Right hindlimb (tissue), 1 donor: Measurements from ENCODE around the gene YTHDF2.
A peak's percentile ranks its signal among the peaks of the same experiment; 100 is the strongest.
"Not testable (repeated sequence)": the region's sequence is repeated elsewhere in the genome, so short reads cannot be mapped to it uniquely, and the experiment has no call there.

Experiments used
- DNase-seq: peaks from one replicate; pipeline ENCODE4 v3.0.0-alpha.2; 2018

YTHDF2 gene

DNA sequence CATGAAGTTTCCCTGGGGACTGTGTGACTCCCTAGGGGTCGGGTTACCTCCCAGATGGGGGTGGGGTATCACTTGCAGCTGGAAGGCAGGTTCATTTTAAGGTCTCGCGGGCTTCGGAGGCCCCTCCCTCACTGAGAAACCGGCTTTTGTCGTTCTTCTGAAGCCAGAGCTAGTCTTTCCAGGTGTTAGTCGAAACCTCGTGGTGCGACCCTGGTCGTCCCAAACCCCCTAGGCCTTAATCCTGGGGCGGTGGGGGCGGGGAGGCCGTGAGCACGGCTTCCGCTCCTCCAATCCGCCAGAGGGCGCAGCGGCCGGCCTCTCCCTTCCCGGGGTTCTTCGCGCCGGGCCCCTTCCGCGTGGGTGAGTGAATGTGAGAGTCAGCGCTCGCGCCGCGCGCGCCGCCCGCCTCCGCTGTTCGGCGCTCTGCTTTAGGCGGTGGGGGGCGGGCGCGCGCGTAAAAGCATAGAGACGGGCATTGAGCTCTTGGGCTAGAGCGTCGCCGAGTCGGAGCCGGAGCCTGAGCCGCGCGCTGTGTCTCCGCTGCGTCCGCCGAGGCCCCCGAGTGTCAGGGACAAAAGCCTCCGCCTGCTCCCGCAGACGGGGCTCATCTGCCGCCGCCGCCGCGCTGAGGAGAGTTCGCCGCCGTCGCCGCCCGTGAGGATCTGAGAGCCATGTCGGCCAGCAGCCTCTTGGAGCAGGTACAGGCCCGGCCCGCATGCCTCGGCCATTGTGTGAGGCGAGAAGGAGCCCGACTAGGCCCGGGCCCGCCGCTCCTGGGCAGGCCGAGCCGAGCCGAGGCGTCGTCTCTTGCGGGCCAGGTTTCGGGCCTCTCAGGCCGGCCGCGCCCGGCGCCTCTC, at the start of gene YTHDF2:
YTHDF2 (plus strand) TSS at position 491 of the 857 bp plus-strand sequence; CDS start at position 672, 181 bp downstream.
- peak; percentile 98 for DNase-seq

DNA sequence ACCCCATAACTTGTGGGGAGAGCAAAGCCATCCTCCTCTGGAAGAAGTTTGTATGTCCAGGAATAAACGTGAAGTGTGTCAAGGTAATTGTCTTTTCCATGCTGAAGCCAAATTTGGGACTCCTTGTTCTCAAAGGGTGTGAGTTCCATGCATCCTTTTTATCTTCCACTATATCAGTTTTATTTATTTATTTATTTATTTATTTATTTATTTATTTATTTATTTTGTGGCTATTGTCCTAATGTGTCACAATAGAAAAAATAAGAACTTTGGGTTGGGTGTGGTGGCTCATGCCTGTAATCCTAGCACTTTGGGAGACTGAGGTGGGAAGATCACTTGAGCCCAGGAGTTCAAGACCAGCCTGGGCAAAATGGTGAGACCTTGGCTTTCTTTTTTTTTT, 45.1 kb upstream of the YTHDF2 start:
- not testable (repeated sequence) for DNase-seq

DNA sequence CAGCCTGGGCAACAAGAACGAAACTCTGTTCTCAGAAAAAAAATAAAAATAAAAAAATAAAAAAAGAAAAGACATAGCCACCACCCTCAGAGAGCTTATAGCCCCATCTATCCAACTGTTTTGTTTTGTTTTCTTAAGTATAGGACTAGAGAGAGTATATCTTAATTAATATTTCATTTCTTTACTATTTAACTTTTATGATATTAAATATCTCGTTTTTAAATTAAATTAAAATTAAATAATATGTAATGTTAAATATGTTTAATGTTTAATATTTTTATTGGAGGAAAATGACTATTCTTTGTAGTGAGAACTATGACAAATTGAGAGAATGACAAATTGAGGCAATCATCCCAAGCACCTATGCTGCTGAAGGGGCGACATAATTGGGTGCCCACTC, 33.1 kb upstream of the YTHDF2 start:
- no peak for DNase-seq

DNA sequence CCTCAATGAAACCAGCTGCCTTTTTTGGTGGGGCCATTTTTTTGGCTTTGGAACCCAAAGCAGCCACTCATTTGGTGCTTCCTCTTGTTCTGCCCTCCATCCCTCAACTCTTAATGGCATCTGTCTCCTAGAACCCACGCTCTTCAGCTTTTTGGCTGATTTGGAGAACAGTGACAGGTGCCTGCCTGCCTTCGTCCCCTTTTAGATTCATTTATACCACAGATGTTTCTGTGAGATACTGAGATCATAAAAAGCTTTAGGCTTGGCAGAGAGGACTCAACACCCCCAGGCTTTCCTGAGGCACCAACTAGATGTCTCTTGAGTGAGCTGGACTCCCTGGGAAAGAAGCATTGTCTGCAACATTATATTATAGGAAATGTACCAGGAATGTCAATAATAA, 20.4 kb upstream of the YTHDF2 start:
- no peak for DNase-seq

DNA sequence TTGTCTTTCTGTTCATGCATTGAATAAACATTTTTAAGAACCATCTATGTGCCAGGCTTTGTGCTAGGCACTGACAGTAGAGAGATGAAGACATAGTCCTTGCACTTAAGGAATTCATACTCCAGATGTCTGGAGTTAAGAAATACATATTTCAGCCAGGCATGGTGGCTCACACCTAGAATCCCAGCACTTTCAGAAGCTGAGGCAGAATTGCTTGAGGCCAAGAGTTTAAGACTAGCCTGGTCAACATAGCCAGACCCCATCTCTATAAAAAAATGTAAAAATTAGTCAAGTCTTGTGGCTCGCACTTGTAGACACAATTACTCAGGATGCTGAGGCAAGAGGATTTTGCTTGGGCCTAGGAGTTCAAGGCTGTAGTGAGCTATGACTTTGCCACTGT, 18.6 kb upstream of the YTHDF2 start:
- no peak for DNase-seq

DNA sequence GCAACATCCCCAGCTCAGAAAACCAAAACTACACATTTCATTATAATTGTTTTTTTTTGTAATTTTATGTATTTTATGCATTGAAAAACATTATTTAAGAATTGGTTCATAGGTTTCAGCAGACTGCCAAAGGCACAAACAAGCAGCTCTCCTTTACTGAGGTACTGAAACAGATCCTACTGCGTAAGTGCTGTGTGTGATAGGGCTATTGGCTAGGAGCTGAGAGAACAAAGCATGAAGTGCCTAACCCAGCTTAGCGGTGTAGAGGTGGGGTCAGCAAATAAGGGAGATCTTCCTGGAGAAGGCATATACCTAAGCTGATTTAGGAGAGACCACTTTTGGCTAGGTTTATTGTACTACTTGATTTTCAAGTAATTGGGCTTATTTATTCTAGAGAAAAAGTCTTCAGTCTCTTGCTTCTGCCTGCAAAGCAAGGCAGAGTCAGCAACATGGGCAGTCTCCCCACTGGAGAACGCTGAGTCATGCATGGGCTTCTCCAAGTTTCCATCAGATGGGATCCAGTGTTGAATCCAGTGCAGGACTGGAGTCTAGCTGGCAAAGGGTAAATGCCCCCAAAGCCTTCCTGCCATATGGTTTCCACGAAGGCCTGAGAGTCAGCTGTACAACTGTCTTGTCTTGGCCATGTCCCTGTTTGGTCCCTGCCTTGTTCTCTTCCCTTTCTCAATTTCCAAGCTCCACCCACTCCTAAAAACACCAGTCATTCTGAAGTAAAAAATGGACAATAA, 18.0 kb upstream of the YTHDF2 start:
- DNase-seq = peak; percentile 28

DNA sequence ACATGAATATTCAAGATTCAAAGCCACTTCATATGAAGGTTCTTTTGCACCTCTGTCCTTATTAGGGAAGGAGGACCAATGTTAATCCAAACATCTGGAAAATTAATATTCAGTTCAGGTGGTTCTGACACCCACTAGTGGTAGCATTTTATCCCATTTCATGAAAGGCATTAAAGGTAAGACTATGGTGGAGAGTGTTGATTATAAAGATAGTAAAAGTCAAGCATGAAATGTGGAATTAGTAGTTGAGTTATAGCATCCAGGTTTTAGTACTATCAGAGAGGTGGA, 17.5 kb upstream of the YTHDF2 start:
- DNase-seq = no peak

DNA sequence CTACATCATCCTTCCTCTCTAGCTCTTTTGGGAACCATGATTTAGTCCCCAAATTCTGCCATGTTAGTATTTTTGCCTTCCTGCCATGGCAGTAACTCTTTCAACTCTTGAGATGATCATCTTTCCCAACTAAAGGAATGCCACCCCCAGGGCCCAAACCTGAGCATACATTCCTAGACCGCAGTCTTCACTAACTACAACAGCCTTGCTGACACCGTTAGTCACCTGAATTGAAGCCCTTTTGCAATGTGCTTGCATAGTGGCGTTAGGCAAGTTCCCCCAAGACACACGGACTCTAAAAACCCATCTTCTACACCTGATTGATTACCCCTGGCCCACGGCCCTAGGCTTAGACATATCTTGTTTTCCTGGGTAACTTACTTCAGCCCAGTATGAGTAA, 16.4 kb upstream of the YTHDF2 start:
- no peak for DNase-seq

DNA sequence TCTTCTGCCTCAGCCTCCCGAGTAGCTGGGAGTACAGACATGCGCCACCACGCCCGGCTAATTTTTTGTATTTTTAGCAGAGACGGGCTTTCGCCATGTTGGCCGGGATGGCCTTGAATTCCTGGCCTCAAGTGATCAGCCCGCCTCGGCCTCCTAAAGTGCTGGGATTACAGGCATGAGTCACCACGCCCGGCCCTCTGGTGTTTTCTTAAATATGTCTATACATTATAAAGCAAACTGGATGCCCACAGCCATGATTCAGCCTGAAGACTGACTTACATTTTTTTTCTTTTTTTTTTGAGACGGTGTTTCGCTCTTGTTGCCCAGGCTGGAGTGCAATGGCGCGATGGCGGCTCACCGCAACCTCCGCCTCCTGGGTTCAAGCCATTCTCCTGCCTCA, 14.8 kb upstream of the YTHDF2 start:
- DNase-seq = not testable (repeated sequence)

DNA sequence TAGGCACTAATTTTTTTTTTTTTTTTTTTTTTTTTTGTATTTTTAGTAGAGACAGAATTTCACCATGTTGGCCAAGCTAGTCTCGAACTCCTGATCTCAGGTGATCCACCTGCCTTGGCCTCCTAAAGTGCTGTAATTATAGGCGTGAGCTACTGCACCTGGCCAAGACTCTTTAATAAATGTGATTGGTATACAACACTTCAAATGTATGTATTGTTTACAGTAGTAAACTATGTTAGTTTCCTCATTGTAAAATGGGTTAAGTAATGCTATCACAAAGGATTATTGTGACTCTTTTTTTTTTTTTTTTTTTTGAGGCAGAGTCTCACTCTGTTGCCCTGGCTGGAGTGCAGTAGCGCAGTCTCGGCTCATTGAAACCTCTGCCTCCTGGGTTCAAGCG, 11.4 kb upstream of the YTHDF2 start:
- not testable (repeated sequence) for DNase-seq

DNA sequence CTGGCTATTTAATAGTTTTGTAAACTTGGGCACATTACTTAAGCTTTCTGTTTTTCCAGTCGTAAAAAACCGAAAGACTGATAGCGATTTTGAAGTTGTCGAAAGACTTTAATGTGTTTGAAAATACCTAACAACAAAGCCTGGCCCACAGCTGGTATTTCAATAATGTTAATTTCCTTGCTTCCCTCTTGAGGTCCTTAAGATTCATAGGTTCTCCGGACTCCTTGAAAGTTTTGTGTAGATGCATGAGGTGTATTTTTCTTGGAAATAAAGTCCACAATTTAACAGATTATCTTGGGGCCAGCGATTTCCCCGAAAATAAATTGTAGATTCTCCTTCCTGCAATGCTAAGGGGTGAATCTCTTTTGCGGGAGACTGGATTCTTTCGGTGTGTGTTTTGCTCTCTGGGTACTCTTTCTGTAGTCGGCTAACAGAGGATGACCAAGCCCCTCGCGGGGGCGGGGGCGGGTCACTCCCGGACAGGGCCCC, 735 bp upstream of the YTHDF2 start:
- no peak for DNase-seq

DNA sequence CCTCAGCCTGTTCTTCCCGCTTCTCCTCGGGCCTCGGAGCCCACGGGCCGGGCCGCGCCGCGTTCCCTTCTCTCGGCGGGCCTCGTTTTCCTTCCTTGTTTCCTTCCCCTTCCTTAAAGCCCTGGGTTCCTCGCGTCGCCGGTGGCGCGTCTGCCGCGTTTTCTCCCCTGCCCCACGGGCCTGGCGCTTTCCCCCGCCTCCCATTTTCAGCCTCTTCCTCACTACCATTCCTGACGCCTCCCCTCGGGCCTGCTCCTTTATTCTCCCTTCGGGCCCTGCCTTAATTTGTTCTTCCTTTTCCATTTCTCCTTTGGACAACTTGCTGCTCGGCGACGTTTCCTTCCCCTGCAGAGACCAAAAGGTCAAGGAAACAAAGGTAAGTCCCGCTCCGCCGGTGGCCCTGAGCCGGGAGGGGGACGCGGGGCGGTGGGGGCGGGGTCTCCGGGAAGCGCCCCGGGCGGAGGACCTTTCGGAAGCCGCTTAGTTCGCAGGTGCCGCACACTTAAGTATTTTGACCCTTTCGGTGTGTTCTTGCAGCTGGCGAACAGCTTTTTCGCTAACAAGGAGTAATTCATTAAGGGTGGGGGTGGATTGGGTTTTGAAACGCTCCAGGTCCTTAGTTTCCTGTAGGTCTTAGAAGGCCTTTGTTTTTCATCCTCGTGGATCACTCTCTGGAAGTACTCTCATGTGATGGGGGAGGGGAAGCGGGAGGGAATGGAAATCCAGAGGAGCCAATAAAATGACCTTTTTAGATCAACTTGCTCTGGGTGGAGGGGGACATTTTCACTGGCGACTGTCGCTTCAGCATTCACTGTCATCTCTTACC, 780 bp downstream of the YTHDF2 start:
- DNase-seq = peak; percentile 56

DNA sequence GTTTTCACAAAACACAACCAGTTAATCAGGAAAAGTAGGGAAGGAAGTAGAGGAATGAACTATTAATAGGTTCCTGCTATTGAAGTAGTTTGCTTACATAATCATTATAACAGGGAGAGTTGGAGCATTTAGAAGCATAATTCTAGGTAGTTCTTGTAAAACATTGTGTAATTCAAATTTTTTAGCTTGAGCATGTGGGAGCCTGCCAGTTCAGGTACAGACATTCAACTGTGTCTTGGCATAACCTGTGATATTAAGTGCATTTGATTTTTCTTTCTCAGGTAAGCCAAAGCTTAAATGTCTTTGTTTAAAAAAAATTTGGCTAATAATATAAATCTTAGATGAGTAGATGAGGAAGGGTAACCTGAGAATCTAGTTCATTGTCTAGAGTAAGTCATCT, 3.4 kb downstream of the YTHDF2 start:
- no peak for DNase-seq

DNA sequence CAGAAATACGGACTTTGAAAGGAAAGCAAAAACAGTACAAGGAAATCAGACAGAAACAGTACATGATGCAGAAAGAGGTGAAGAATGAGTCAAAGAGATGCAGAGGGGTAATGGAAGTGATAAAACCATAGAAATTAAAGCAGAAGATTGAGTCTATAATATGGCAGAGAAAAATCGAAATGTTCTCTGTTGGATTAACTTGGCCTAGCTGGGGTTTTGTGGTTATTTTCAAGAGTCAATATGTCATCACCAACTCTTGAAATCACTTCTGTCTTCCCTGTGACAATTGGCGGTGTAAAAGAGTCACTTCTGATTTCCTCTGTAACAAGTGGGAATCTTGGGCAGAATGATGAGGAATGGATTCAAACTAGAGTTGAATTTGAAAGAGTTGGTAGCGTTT, 7.4 kb downstream of the YTHDF2 start:
- DNase-seq = no peak

DNA sequence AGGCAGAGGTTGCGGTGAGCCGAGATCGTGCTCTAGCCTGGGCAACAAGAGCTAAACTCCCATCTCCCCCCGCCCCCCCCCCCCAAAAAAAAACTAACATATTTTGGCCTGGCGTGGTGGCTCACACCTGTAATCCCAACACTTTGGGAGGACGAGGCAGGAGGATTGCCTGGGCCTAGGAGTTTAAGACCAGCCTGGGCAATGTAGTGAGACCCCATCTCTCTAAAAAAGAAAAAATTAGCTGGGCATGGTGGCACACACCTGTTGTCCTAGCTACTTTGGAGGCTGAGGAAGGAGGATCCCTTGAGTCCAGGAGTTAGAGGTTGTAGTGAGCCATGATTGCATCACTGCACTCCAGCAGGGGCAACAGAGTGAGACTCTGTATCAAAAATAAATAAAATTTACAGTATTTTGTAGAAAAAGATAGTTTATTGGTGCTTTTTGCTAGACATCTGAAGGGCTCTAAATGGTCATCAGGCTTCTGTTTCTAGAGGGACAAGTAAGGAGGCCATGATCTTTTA, 9.0 kb downstream of the YTHDF2 start:
- no peak for DNase-seq

DNA sequence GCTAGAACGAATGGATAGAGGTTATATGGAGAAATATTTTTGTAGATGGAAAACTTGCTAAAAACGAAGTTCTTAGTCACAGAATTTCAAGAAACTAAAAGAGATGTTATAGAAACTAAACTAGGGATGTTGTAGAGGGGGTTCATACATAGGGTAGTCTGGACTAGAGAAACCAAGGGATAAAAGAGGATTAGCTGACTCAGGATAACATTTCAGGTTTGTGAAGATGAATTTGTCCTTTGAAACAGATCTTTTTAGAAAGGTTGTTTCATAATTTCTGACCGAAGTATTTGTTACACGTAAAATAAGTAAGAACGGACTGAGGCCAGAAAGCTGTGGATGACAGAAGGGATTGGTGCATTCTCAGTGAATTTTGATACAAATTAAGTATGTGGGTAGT, 13.6 kb downstream of the YTHDF2 start:
- no peak for DNase-seq

DNA sequence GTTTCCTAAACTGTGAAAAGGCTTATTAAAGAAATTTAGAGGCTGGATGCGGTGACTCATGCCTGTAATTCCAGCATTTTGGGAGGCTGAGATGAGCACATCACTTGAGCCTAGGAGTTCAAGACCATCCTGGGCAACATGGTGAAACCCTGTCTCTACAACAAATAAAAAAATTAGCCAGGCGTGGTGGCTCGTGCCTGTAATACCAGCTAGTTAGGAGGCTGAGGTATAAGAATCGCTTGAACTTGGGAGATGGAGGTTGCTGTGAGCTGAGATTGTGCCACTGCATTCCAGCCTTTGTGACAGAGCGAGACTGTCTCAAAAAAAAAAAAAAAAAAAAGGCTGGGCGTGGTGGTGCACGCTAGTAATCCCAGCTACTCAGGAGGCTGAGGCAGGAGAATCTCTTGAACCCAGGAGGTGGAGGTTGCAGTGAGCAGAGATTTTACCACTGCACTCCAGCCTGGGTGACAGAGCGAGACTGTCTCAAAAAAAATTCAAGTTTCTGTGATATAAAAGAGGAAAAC, 14.1 kb downstream of the YTHDF2 start:
- DNase-seq = not testable (repeated sequence)

DNA sequence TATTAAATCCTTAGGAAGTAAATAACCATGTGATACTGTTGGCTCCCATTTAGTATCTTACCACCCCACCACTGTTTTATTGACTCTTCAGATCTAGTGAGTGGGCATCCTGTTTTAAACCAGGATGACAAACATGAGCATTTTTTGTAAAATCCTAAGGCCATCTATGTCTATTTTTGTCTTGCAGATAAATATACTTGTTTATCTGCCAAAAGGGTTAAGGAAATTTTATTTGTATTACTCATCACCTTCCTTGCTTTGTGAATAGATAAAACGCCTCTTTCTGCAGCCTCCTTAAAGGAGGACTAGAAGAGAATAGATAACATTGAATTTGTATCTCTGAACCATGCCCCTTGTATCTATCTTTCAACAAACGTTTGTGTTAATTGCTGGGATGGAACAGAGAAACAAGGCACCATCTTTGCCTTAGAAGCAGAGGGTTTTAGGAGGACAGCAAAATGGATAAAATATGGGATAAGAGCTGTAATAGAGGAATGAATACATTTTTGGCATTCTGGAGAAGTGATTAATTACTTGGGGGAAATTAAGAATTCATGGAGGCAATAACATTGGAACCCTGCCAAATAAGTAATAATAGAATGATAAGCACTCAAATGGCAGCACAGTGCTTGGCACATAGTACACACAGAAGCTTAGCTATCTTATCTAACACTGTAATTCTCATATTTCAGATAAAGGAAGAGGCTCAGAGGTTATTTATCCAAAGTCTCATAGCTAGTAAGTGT, 14.7 kb downstream of the YTHDF2 start:
- DNase-seq = no peak

DNA sequence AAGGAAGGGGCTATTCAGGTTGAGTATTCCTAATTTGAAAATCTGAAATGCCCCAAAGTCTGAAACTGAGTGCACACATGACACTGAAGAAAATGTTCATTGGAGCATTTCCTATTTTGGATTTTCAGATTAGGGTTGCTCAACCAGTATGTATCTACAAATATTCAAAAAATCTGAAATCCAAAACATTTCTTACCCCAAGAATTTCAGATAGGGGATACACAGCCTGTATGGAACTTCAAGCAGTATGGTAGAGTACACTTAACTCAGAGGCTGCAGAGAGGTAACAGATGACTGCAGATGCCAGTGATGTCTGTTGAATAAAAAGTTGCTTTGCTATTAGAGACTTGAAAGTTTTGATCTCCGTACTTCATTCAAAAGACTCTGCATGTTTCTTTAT, 19.0 kb downstream of the YTHDF2 start:
- no peak for DNase-seq

DNA sequence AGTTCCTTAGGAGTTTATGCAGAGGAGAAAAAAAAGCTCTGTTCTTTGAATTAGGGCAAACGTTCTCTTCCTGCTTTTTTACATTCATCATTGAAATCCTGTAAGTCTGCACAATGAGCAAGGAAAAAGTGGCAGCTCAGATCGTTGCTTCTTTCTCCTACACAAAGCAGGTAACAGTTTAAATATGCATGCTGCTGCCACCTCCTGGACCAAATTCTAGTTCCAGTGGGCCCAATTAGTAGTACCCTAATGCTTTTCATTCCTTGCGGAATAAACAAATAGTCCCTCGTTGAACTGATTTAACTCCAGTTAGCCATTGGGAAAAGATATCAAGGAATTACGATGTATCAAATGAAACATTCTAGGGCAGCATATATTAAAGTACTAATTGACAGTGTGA, 20.1 kb downstream of the YTHDF2 start:
- no peak for DNase-seq

DNA sequence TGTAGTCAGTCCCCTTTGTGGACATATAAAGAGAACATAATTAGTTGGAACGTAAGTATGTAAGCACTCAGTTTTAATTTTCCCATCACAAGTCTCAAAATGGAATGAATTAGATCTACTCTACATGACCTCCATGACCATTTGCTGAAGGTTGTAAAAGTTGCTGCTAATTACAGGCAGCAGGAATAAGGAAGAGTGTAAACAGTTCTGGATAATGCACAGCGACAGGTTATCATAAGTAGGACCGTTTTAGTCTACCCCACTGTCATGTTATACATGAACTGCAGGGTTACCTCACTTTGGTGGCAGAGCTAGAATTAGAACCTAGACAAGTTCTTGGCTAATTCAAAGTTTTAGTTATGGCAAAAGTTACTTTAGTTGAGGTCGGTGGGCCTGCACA, 21.7 kb downstream of the YTHDF2 start:
- DNase-seq = no peak

DNA sequence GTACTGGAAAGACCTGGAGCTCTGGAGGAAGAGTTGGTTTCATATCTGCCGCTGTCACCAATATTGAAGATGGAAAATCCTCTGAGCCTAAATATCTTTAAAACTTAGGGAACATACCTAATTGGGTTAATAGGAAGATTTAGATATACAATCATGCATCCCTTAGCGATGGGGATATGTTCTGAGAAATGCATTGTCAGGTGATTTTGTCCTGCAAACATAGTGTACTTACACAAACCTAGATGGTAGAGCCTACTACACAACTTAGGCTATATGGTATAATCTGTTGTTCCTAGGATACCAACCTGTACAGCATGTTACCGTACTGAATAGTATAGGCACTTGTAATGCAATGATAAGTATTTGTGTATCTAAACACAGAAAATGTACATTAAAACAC, 22.5 kb downstream of the YTHDF2 start:
- no peak for DNase-seq
